ENCODE results near the gene FBXO31. TPM values are rescaled to one million over a fixed set of nuclear protein-coding genes. Genes with fewer than 3 reads are reported as not detected.
A peak's percentile ranks its signal among the peaks of the same experiment; 100 is the strongest.

FBXO31 gene
- total and polyA plus RNA-seq, 9 of the 15 experiments (the other 6 are each of a cell fraction or from before 2014, with no cell fraction given), result 0.18 to 33.3 (median 10.9) TPM

- TF ChIP-seq TFAP4 (CRISPR knock-in tag; IDR thresholded peaks at IDR 0.05; ENCODE audit: borderline replicate concordance) (peak; percentile 68), SOX6 (IDR thresholded peaks at IDR 0.05) (0 out of 2 replicates have a peak, but pooled peaks have one; percentile 17), POLR2A (conservative IDR thresholded peaks at IDR 0.05) (peak; percentile 82), JUND (IDR thresholded peaks at IDR 0.05; ENCODE audit: borderline replicate concordance, low read depth, low read length) (0 out of 2 replicates have a peak, but pooled peaks have one; percentile 24), JUND (tag; IDR thresholded peaks at IDR 0.05; ENCODE audit: borderline replicate concordance, low read depth, low read length) (no peak; the same call in 2 of the 3 replicates), NFE2L1 (tag; IDR thresholded peaks at IDR 0.05; ENCODE audit: borderline replicate concordance, low read depth) (no peak), ELF4 (CRISPR knock-in tag; IDR thresholded peaks at IDR 0.05) (0 out of 2 replicates have a peak, but pooled peaks have one; percentile 52), HDGF (IDR thresholded peaks at IDR 0.05) (peak; percentile 84; the same call in 1 of the 2 replicates), SMARCB1 (IDR thresholded peaks at IDR 0.05; ENCODE audit: insufficient read length, low read depth) (no peak), ELF2 (CRISPR knock-in tag; IDR thresholded peaks at IDR 0.05) (no peak), ZNF445 (CRISPR knock-in tag; IDR thresholded peaks at IDR 0.05; ENCODE audit: low read depth) (no peak; the same call in 1 of the 2 replicates), ERF (CRISPR knock-in tag; IDR thresholded peaks at IDR 0.05) (peak; percentile 48), MGA (IDR thresholded peaks at IDR 0.05) (peak; percentile 88)
- TF ChIP-seq, protein P1, sequence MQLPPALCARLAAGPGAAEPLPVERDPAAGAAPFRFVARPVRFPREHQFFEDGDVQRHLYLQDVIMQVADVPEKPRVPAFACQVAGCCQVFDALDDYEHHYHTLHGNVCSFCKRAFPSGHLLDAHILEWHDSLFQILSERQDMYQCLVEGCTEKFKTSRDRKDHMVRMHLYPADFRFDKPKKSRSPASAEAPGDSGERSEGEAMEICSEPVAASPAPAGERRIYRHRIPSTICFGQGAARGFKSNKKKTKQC (CRISPR knock-in tag; IDR thresholded peaks at IDR 0.05), result no peak
These were observed 77.8 kb downstream of the FBXO31 start (continued) for GRCh38 chr16:87305505-87306391.

Measured in K562 (cell line).